BLaER1 (cell line): ENCODE measurements around the gene ST8SIA6.

Experiments
- H3K27ac ChIP-seq: shearing (Covaris generic); formaldehyde crosslinking; 2 replicates; pipeline ENCODE4 v1.8.1; 2022
- H3K27me3 ChIP-seq: shearing (Covaris generic); formaldehyde crosslinking; 2 replicates; pipeline ENCODE4 v1.8.1; 2022
- H3K36me3 ChIP-seq: shearing (Covaris generic); formaldehyde crosslinking; 2 replicates; pipeline ENCODE4 v1.8.1; 2022
- H3K4me1 ChIP-seq: shearing (Covaris generic); formaldehyde crosslinking; 2 replicates; pipeline ENCODE4 v1.8.1; 2022
- H3K4me2 ChIP-seq: shearing (Covaris generic); formaldehyde crosslinking; 2 replicates; pipeline ENCODE4 v1.8.1; 2022
- H3K4me3 ChIP-seq: shearing (Covaris generic); formaldehyde crosslinking; 2 replicates; pipeline ENCODE4 v1.8.1; 2022
- H3K9ac ChIP-seq: shearing (Covaris generic); formaldehyde crosslinking; 2 replicates; pipeline ENCODE4 v1.8.1; 2022
- H3K9me3 ChIP-seq: shearing (Covaris generic); formaldehyde crosslinking; 2 replicates; pipeline ENCODE4 v1.8.1; 2022
- H4K20me1 ChIP-seq: shearing (Covaris generic); formaldehyde crosslinking; 2 replicates; pipeline ENCODE4 v1.8.1; 2022
- Cebpa-rat ChIP-seq: shearing (Covaris generic); IDR thresholded peaks from 2 replicates; pipeline ENCODE4 v1.8.1; 2022

ST8SIA6 gene

GRCh38 chr10:17278607-17279240 lies 175.7 kb downstream of the ST8SIA6 start:
- H3K4me1 ChIP-seq, result no peaks in the 10 kb centered on the region
- no peak for TF ChIP-seq Cebpa-rat
- H3K36me3 ChIP-seq, result 0 out of 2 replicates have a peak, but pooled peaks cover 3% of the 10 kb centered on the region
- H3K9ac ChIP-seq, result no peak overlapping the region
- H4K20me1 ChIP-seq, result no peaks in the 10 kb centered on the region
- 0 out of 2 replicates have a peak, but pooled peaks cover 3% of the 10 kb centered on the region for H3K27me3 ChIP-seq
- peaks cover 57% of the 10 kb centered on the region for H3K9me3 ChIP-seq
- no peak overlapping the region for H3K4me2 ChIP-seq
- no peak overlapping the region for H3K27ac ChIP-seq
- H3K4me3 ChIP-seq, result no peak overlapping the region

GRCh38 chr10:17276756-17277424 lies 177.5 kb downstream of the ST8SIA6 start:
- no peak overlapping the region for H3K27ac ChIP-seq
- H3K27me3 ChIP-seq, result 0 out of 2 replicates have a peak, but pooled peaks cover 3% of the 10 kb centered on the region
- no peak overlapping the region for H3K4me2 ChIP-seq
- H3K4me1 ChIP-seq, result no peaks in the 10 kb centered on the region
- H4K20me1 ChIP-seq, result no peaks in the 10 kb centered on the region
- no peak for TF ChIP-seq Cebpa-rat
- peaks cover 40% of the 10 kb centered on the region for H3K9me3 ChIP-seq
- H3K4me3 ChIP-seq, result no peak overlapping the region
- H3K9ac ChIP-seq, result no peak overlapping the region
- no peaks in the 10 kb centered on the region for H3K36me3 ChIP-seq

GRCh38 chr10:17273403-17273802 lies 181.0 kb downstream of the ST8SIA6 start:
- Histone ChIP-seq H3K36me3 (no peaks in the 10 kb centered on the region), H3K9me3 (peaks cover 23% of the 10 kb centered on the region), H3K4me1 (no peaks in the 10 kb centered on the region), H4K20me1 (no peaks in the 10 kb centered on the region), H3K9ac (no peak overlapping the region), H3K4me3 (no peak overlapping the region), H3K27me3 (0 out of 2 replicates have a peak, but pooled peaks cover 3% of the 10 kb centered on the region), H3K4me2 (no peak overlapping the region), H3K27ac (no peak overlapping the region)
- no peak for TF ChIP-seq Cebpa-rat

- TF ChIP-seq Cebpa-rat, result no peak
- Histone ChIP-seq H3K4me3 (no peak overlapping the region), H4K20me1 (no peaks in the 10 kb centered on the region), H3K4me1 (no peaks in the 10 kb centered on the region), H3K9ac (no peak overlapping the region), H3K27ac (no peak overlapping the region), H3K4me2 (no peak overlapping the region), H3K36me3 (no peaks in the 10 kb centered on the region), H3K27me3 (0 out of 2 replicates have a peak, but pooled peaks cover 3% of the 10 kb centered on the region), H3K9me3 (peaks cover 18% of the 10 kb centered on the region)
Observed at GRCh38 chr10:17272648-17273047, 181.7 kb downstream of the ST8SIA6 start.
